Ramos (cell line): ENCODE data around the gene MYH10.
"Not testable (repeated sequence)": the region's sequence is repeated elsewhere in the genome, so short reads cannot be mapped to it uniquely, and the experiment has no call there.

Source experiments
- in situ Hi-C: fragments of 300-500 bp; cut with MboI; formaldehyde crosslinking; loops from one replicate; pipeline ENCODE4 v1.14.3; 2022; ENCODE audit warnings: low sequenced_read_pairs; ENCODE audit not compliant: unreplicated experiment

MYH10 gene

DNA sequence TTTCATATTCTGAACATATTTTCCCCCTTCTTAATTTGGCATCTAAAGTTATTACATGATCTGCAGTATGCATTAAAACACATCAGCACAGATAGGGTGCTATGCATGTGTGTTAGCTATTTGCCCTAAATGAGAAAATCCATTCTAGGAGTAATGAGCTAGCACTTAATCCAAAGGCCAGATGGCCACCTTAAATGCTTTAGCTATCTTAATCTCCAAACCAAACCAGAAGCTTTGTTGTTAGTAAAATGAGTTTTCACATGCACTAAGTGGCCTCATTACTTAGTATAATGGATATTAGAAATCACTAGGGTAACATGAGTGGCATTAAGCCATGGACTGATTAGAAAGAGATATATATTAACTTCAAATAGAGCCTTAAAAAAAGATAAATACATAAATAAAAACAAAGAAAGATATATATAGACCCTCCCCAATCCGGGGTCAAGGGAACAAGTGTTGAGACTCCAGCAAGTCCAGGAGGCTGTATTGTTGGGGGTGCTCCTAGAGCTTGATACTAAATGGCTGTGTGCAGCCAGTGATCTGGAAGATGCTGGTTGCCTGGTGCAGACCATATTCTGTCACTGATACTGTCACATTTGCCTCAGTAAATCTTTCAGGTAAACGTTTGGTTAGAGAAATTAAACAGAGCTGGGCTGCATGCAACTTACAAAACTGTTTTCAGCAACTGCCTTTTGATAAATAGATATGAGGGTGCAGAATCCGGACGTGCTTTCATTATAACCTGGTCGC, 67.3 kb downstream of the MYH10 start:
- in situ Hi-C loops: no loop called here

GRCh38 chr17:8558144-8558543, 72.4 kb downstream of the MYH10 start:
- in situ Hi-C loops: no loop called here

DNA sequence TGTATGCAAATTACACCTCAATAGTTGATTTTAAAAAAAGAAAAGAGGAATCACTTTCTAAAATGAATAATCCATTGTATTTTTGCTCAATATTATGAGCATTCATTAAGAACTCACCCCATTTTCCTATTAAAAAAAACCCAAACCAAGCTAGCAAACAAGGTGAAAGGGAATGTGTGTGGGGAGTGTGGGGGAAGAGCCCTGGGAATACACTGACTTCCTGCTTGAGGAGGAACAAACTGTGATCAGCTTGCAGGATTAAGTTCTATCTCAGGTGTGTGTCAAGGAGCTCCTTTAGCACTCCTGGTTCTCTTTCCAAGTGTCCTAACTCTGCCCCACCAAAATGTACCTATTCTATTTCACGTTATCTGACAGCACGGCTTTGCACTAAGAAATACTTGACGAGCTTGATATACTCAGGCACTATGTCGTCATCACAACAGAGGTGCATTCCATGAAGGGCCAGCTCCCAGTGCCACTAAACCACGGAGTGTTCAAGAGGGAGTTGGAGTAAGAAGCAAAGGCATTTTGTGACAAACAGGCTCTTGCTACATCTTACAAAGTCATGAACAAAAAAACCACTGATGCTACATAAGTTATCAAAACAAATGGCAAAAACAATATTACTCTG, 73.2 kb downstream of the MYH10 start:
- in situ Hi-C loops: no loop called here

DNA sequence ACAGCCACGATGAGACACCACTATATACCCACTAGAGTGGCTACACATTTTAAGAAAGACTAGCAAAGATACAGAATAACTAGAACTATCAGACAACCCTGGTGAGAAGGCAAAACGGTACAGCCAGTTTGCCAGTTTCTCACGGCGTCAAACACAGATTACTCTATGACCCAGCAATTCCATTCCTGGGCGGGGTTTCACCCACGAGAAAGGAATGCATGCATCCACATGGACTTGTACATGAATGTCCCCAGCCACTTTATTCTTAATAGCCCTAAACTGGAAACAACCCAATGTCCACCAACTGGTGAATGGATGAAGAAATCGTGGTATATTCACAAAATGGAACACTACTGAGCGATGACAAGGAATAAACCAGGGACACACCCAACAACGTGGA, 74.5 kb downstream of the MYH10 start:
- in situ Hi-C loops: no loop called here

GRCh38 chr17:8555062-8555461, 75.5 kb downstream of the MYH10 start:
- in situ Hi-C loops: no loop called here

- in situ Hi-C loops: no loop called here
Measured at GRCh38 chr17:8552577-8553320, 77.8 kb downstream of the MYH10 start.

DNA sequence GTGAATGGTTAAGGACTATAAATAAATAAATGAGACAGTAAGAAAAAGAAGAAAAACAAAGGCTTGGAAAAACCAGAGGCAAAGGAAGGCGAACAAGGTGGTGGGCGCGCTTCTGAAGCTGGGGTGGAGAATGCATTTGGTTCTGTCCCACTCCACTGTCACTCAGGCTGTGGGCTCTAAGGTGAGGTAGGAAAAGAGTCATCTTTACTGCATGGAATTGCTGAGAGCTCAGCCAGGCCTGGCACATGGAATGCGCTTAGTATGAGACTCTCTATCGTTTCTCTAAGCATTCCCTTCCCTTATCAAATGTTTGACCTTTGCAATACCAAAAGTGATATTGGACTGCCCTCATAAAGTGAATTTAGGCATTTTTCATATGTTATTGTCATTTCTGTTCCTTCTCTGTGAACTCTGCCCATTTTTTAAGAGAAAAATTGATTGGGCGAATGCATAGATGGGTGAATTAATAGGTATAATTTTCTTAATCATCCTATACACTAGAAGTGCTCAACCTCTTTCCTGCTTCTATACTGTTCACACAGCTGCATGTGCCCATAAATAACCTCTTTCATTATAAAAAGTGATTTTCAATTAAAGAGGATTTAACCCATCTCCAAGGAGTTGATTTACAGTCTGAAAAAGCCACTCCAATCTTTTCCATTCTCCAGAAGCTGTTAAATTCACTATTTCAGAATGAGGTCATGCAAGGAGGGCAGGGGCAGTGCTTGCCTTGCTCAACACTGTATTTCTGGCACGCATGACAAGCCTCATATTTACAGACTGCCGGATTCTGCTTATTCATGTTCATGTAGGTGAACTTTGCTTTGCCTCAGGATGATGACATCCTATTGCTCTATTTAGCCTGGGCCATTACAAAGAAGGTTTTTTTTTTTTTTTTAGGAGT, 87.7 kb downstream of the MYH10 start:
- in situ Hi-C loops: no loop called here

- in situ Hi-C loops: not testable (repeated sequence)
Measured at GRCh38 chr17:8539976-8540375, 90.5 kb downstream of the MYH10 start.

- in situ Hi-C loops: no loop called here
Measured at GRCh38 chr17:8537734-8538133, 92.8 kb downstream of the MYH10 start.

GRCh38 chr17:8534498-8535188, 95.9 kb downstream of the MYH10 start:
- in situ Hi-C loops: no loop called here

DNA sequence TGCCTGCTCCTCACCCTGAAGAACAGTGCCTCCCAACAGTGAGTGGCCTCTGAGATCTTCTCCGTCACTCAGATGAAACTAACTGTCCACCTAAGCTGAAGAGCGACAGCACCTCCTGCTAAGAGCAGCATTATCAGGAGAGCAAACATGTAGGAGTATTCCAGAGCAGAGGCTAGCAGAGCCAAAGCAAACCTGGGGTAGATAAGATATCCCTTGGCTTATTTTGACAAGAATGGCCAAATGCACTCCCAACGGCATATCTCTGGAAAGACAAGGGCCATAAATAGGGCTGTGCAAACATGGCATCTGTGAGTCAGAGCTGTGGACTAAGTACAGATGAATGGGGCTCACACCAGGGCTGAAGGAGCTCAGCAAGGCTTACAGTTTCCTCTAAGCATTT, 98.5 kb downstream of the MYH10 start:
- in situ Hi-C loops: no loop called here

DNA sequence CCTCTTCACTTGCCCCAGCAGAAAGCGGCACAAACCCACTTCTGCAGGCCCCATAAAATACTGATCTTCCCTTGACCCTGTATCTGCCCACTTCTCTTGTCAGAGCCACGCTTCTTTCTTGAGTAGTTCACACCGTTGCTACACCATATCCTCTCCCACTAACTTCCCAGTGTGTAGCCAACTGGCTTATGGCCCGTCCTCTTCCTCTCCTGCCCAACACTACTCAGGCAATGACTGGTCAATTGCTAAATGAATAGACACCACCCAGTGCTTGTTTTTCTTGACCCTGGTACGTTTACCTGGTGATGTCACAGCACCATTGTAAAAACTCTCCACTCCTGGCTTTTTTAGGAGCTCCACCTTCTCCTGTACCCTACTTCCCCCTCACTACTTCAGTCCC, 107.9 kb downstream of the MYH10 start:
- in situ Hi-C loops: no loop called here

DNA sequence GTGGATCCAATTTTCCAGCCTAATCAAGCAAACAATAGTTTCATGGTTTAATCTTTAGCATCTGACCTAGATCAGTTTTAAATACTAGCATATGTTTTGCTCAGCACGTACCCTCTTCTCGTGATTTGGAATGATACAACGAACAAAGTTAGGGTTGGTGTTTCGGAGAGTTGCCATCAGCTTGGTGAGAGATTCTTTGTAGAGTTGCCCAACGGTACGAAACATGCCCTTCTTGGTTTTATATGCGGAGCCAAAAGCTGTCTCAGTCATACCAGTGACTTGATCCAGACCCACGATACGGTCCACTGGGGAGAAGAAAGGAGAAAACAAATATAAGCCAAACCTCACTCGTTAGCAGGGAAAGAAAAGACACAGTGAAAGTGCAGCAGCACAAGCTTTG, 109.5 kb downstream of the MYH10 start:
- in situ Hi-C loops: no loop called here

DNA sequence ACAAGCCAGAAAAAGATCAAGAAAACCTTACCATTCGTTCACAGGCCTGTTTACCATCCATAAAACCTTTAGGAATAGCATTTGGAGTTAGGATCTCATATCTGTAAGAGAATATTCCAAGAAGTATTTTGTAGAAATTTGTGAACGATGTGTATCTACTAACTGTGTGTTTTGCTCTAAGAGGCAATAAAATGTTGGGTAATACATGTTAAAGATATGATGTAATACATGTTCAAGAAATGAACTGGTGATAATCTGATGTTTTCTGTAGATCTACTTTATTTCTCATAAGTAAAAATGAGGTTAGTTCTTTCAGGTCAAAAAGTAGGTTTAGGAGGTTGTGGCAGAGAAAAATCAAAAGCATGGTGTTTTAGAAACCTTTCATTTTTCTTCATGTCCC, 111.7 kb downstream of the MYH10 start:
- in situ Hi-C loops: no loop called here

DNA sequence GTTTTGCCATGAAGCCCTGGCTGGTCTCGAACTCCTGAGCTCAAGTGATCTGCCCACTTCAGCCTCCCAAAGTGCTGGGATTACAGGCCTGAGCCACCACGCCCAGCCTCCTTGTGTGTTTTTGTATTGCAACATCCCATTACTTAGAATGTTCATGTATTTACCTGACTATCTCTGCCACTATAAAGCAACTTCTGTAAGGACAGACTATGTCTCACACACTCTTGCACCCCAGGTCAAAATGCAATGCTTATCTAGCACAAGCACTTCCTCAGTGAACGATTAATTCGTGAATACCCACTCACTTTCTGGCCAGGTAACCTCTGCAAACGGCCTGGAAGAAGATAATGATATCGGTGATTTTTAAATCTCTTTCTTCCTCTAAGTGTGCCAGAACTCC, 112.2 kb downstream of the MYH10 start:
- in situ Hi-C loops: no loop called here

GRCh38 chr17:8514801-8515200, 115.7 kb downstream of the MYH10 start:
- in situ Hi-C loops: no loop called here

DNA sequence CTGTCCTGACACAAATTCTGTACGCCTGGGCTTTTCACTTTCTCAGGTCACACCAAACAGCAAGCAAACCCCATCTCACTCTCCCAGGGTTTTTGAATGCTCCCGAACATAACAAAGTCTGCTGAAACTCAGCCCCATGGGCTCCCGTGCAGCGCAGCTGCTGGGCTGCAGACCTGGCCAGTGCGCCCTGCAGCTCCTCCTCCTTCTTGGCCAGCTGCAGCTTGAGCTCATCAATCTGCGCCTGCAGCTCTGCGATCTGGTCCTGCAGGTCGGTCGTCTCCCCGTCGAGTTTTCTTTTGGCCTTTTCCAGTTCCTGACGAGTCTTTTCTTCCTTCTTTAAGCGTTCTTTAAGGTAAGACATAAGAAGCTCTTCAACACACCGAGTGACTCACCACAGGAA, 124.4 kb downstream of the MYH10 start:
- in situ Hi-C loops: no loop called here

- in situ Hi-C loops: no loop called here
Measured at GRCh38 chr17:8504460-8505207, 125.9 kb downstream of the MYH10 start.

GRCh38 chr17:8503807-8504206, 126.7 kb downstream of the MYH10 start:
- in situ Hi-C loops: no loop called here
